Neuronal stem cell (in vitro differentiated cells): ENCODE measurements around the gene EML4.

Experiments used
- DNase-seq: peaks from one replicate; pipeline ENCODE4 v3.0.0-alpha.2; 2013; ENCODE audit warnings: low spot score
- H2AFZ ChIP-seq: one replicate; pipeline ENCODE4 v1.6.1; 2013; ENCODE audit warnings: mild to moderate bottlenecking, low read length, inconsistent platforms
- H2AK5ac ChIP-seq: 2 replicates; pipeline ENCODE4 v1.6.1; 2013; ENCODE audit warnings: low read depth, mild to moderate bottlenecking, inconsistent platforms, low read length, moderate library complexity, mixed read lengths
- H2BK120ac ChIP-seq: 2 replicates; pipeline ENCODE4 v1.6.1; 2013; ENCODE audit warnings: low read depth, mild to moderate bottlenecking, inconsistent platforms, low read length, moderate library complexity, mixed read lengths
- H2BK12ac ChIP-seq: one replicate; pipeline ENCODE4 v1.6.1; 2013; ENCODE audit warnings: low read length, inconsistent platforms
- H2BK15ac ChIP-seq: 2 replicates; pipeline ENCODE4 v1.6.1; 2013; ENCODE audit warnings: mild to moderate bottlenecking, low read length, inconsistent platforms, mixed read lengths
- H2BK5ac ChIP-seq: one replicate; pipeline ENCODE4 v1.6.1; 2013; ENCODE audit warnings: inconsistent platforms, mild to moderate bottlenecking, low read length, moderate library complexity
- H3K14ac ChIP-seq: one replicate; pipeline ENCODE4 v1.6.1; 2013; ENCODE audit warnings: low read length, inconsistent platforms
- H3K18ac ChIP-seq: 2 replicates; pipeline ENCODE4 v1.6.1; 2013; ENCODE audit warnings: low read length, inconsistent platforms
- H3K23ac ChIP-seq: 2 replicates; pipeline ENCODE4 v1.6.1; 2013; ENCODE audit warnings: low read depth, mild to moderate bottlenecking, mixed read lengths, low read length, inconsistent platforms; ENCODE audit not compliant: poor library complexity
- H3K27ac ChIP-seq: replicated peaks from 3 replicates; pipeline ENCODE4 v1.5.1; 2013; ENCODE audit warnings: low read length, inconsistent platforms
- H3K27me3 ChIP-seq, 3 experiments: 2 replicates each; pipeline ENCODE4 v1.6.1; 2013; ENCODE audit warnings: low read length in 3 of 3, mild to moderate bottlenecking in 2 of 3, inconsistent platforms in 1 of 3, low read depth in 1 of 3, mixed read lengths in 1 of 3, moderate library complexity in 1 of 3; ENCODE audit not compliant: control insufficient read depth in 3 of 3, insufficient read depth in 3 of 3
- H3K36me3 ChIP-seq, 2 donors: replicated peaks in 1 of 2; 2 replicates each; pipeline ENCODE4 v1.6.1; 2013; ENCODE audit warnings: low read length in 2 of 2; ENCODE audit not compliant: control insufficient read depth in 2 of 2, insufficient read depth in 2 of 2
- H3K4ac ChIP-seq: 2 replicates; pipeline ENCODE4 v1.6.1; 2013; ENCODE audit warnings: inconsistent platforms, mild to moderate bottlenecking, low read length, moderate library complexity
- H3K4me1 ChIP-seq, 2 donors: 1 replicate in 1 of 2; 2 replicates in 1 of 2; pipeline ENCODE4 v1.6.1; 2013; ENCODE audit warnings: low read length in 2 of 2, low read depth in 1 of 2; ENCODE audit not compliant: control insufficient read depth in 2 of 2, insufficient read depth in 1 of 2
- H3K4me2 ChIP-seq: one replicate; pipeline ENCODE4 v1.6.1; 2013; ENCODE audit warnings: mild to moderate bottlenecking, low read length, inconsistent platforms; ENCODE audit not compliant: insufficient read depth, poor library complexity, severe bottlenecking
- H3K4me3 ChIP-seq, 2 donors: 2 replicates each; pipeline ENCODE4 v1.5.1; 2013; ENCODE audit warnings: low read length in 2 of 2, mild to moderate bottlenecking in 2 of 2, inconsistent platforms in 1 of 2, moderate library complexity in 1 of 2
- H3K79me1 ChIP-seq: one replicate; pipeline ENCODE4 v1.6.1; 2013; ENCODE audit warnings: low read depth, mild to moderate bottlenecking, inconsistent platforms, low read length, moderate library complexity
- H3K9ac ChIP-seq: one replicate; pipeline ENCODE4 v1.6.1; 2013; ENCODE audit warnings: mild to moderate bottlenecking, low read depth, low read length, inconsistent platforms; ENCODE audit not compliant: poor library complexity
- H3K9me3 ChIP-seq, 2 donors: replicated peaks in 1 of 2; 2 replicates each; pipeline versions ENCODE3 to v1.6.1; 2013; ENCODE audit warnings: low read length in 2 of 2, mild to moderate bottlenecking in 2 of 2, inconsistent platforms in 1 of 2, low read depth in 1 of 2, mixed read lengths in 1 of 2, moderate library complexity in 1 of 2; ENCODE audit not compliant: control insufficient read depth in 2 of 2, insufficient read depth in 1 of 2
- H4K8ac ChIP-seq: one replicate; pipeline ENCODE4 v1.6.1; 2013; ENCODE audit warnings: low read depth, mild to moderate bottlenecking, inconsistent platforms, low read length, moderate library complexity
- H4K91ac ChIP-seq: one replicate; pipeline ENCODE4 v1.6.1; 2013; ENCODE audit warnings: low read length, low read depth, mild to moderate bottlenecking, inconsistent platforms; ENCODE audit not compliant: poor library complexity
- WGBS, 2 donors: extraction: QIAGEN DNeasy Blood & Tissue Kit; methylation state at CpG; one replicate each; pipeline ENCODE4 v1.1.7; 2013; ENCODE audit warnings: missing lambda C conversion rate in 2 of 2, mixed read lengths in 1 of 2; ENCODE audit not compliant: insufficient read length in 2 of 2, insufficient replicate concordance in 1 of 2; ENCODE audit errors: extremely low coverage in 2 of 2; 5-methylcytosine and 5-hydroxymethylcytosine counted together

Gene EML4

DNA sequence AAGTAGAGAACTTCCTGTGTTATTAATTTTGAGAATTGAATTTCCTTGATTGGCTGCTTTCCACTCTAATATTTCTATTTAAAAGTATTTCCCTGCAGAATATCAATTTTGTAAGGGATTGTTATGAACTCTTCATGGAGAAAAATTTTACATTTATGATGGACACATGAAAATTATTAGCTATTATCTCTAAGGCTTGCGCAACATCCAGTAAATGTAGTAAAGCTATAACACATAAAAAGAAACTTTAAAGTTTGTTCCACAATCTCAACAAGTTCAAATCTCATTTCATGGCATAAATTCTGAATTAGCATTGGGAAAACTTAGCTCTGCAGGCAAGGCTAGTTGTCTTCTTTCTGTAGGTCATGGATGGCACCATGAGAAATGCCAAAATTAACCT lies 4.2 kb upstream of the EML4 start:
- no peak overlapping the region for H2BK15ac ChIP-seq
- WGBS, 2 donors: no CpG with 5 or more reads among the region's 1 CpG

DNA sequence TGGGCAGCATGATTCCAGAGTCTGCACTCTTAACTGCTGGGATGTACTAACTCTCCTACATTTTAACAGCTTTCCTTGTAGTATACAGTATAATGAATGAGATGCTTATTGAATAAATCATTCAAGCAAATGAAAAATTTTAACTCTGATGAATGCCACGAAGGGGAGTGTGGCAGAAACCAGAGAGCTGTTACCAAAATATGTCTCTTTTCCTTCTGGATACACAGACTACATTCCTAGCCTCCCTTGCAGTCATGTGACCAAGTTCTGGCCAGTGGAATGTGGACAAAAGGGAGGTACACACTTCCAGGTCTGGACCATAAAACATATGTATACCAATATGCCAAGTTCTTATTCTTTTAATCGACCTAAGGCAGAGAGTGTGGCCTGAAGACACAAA lies 1.7 kb upstream of the EML4 start:
- H4K8ac ChIP-seq: no peak overlapping the region
- DNase-seq: no peak
- H3K79me1 ChIP-seq: no peaks in the 10 kb centered on the region
- H2BK5ac ChIP-seq: no peak overlapping the region
- no peak overlapping the region for H3K18ac ChIP-seq
- no peak overlapping the region for H3K9ac ChIP-seq
- H2AK5ac ChIP-seq: no peak overlapping the region
- H2BK12ac ChIP-seq: no peak overlapping the region
- peaks cover 0 to 9% (median 0%) of the 10 kb centered on the region in 3 experiments for H3K27me3 ChIP-seq
- H3K14ac ChIP-seq: no peak overlapping the region
- H2BK15ac ChIP-seq: no peak overlapping the region
- no peaks in the 10 kb centered on the region for H3K36me3 ChIP-seq
- H3K4me2 ChIP-seq: no peak overlapping the region
- H3K23ac ChIP-seq: no peak overlapping the region
- no peak overlapping the region for H3K27ac ChIP-seq
- H3K4me3 ChIP-seq: no peak overlapping the region
- peak overlapping the region; percentile 66 for H2AFZ ChIP-seq
- H2BK120ac ChIP-seq: no peak overlapping the region
- WGBS, 2 donors: no CpG with 5 or more reads among the region's 2 CpGs
- H3K4me1 ChIP-seq: peaks cover 9 to 18% of the 10 kb centered on the region in 2 donors
- no peak overlapping the region for H3K4ac ChIP-seq
- no peak overlapping the region for H4K91ac ChIP-seq
- H3K9me3 ChIP-seq: peaks cover 0 to 2% of the 10 kb centered on the region in 2 donors

More for the DNA sequence above, 4.2 kb upstream of the EML4 start:
- Histone ChIP-seq H3K27me3 (peaks cover 0 to 11% (median 0%) of the 10 kb centered on the region in 3 experiments), H3K4me1 (peaks cover 2 to 3% of the 10 kb centered on the region in 2 donors), H4K91ac (no peak overlapping the region), H3K27ac (no peak overlapping the region), H3K4me3 (no peak overlapping the region), H2AFZ (no peak overlapping the region), H3K79me1 (no peaks in the 10 kb centered on the region), H2BK120ac (no peak overlapping the region), H3K23ac (no peak overlapping the region), H3K9ac (no peak overlapping the region), H3K14ac (no peak overlapping the region), H2BK5ac (no peak overlapping the region), H3K36me3 (no peaks in the 10 kb centered on the region), H3K4me2 (no peak overlapping the region), H2AK5ac (no peak overlapping the region), H4K8ac (no peak overlapping the region), H3K4ac (no peak overlapping the region), H2BK12ac (no peak overlapping the region), H3K9me3 (peaks cover 0 to 2% of the 10 kb centered on the region in 2 donors), H3K18ac (no peak overlapping the region)
- DNase-seq: no peak

DNA sequence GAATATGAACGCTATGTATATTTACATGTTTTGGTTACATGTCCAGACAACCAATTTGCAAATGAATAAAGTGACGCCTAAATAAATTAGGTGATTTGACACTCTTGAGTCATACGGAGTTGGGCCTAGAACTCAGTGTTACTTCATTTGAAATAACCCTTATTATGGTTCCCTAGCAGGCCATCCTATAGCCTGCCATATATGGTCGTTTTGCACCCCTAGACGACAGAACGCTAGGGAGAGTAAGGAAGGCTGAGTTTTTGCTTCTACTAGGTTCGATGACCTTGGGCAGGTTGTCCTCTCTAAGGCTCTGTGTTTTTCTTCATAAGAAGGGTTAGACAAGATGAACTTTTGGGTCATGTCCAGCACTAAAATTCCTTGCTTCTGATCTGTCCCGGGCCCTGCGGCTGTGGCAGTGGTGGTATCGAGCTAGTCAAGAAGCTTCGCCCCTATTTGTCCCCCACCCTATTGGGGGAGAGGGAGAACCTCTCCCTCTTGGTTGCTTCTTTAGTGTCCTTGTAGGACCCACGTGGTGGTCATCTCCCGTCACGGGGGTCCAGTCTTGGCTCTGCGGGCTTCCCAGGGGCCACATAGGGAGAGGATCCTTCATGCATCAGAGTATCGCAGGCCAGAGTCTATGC lies 574 bp upstream of the EML4 start:
- DNase-seq: no peak
- Histone ChIP-seq H2BK15ac (no peak overlapping the region), H3K4me1 (peaks cover 9 to 18% of the 10 kb centered on the region in 2 donors), H3K4me2 (no peak overlapping the region), H3K9ac (no peak overlapping the region), H2BK120ac (no peak overlapping the region), H2BK5ac (no peak overlapping the region), H3K36me3 (no peaks in the 10 kb centered on the region), H3K27me3 (peaks cover 0 to 3% (median 0%) of the 10 kb centered on the region in 3 experiments), H4K8ac (no peak overlapping the region), H3K18ac (peak overlapping the region; percentile 49), H3K14ac (no peak overlapping the region), H2AFZ (peak overlapping the region; percentile 85), H2BK12ac (no peak overlapping the region), H3K79me1 (no peaks in the 10 kb centered on the region), H2AK5ac (no peak overlapping the region), H3K23ac (no peak overlapping the region), H3K9me3 (peaks cover 0 to 2% of the 10 kb centered on the region in 2 donors), H3K4ac (no peak overlapping the region), H4K91ac (no peak overlapping the region), H3K27ac (no peak overlapping the region), H3K4me3 (peak overlapping the region in 1 of 2 donors; percentile 2)
- WGBS, 2 donors: 100% methylated on average over 1 of the region's 16 CpGs; no CpG with 5 or more reads in 1 of the 2 donors

DNA sequence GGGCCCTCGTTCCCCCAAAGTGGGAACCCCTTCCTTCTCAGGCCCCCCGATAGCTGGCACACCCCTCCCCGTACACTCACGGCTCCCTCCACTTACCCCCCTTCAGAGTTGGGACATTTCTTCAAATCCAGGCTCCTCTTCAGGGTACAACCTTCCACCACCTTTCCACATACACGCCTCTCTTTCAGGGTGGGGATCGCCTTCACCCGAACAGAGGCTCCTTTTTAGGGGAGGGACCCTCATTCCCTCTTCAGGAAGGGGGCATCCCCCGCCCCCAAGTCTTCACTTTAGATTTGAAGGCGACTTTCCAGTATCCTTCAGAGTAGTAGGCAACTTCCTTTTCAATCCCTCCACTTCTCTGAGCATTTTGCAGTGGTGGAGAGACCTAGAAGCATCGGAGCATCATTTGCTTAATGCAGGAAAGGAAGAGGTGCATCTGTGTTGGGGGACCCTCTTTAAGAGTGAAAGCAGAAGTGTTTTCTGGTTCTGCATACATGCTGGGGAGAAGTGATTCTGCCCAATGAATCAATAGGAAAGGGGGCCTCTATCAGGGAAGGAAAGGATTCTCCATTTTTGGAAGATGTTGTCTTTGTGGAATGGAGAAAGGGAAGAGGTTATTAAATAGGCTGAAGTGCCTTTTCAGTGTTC lies 845 bp downstream of the EML4 start:
- Histone ChIP-seq H3K27me3 (no peaks in the 10 kb centered on the region), H3K23ac (peak overlapping the region; percentile 97), H3K14ac (no peak overlapping the region), H4K8ac (no peak overlapping the region), H3K4me2 (peak overlapping the region; percentile 68), H3K4me3 (peak overlapping the region; percentile 96), H2BK120ac (no peak overlapping the region), H3K4me1 (peaks cover 9 to 18% of the 10 kb centered on the region in 2 donors), H2BK12ac (no peak overlapping the region), H3K9me3 (peaks cover 0 to 2% of the 10 kb centered on the region in 2 donors), H3K79me1 (no peaks in the 10 kb centered on the region), H2AFZ (peak overlapping the region; percentile 88), H2BK5ac (peak overlapping the region; percentile 93), H3K9ac (peak overlapping the region; percentile 97), H2AK5ac (no peak overlapping the region), H3K27ac (peak overlapping the region; percentile 74), H3K18ac (peak overlapping the region; percentile 98), H2BK15ac (no peak overlapping the region), H3K36me3 (no peaks in the 10 kb centered on the region), H3K4ac (no peak overlapping the region), H4K91ac (peak overlapping the region; percentile 43)
- WGBS, 2 donors: no CpG with 5 or more reads among the region's 10 CpGs
- DNase-seq: no peak
